ENCODE results near the gene SECISBP2. TPM values are rescaled to one million over a fixed set of nuclear protein-coding genes. Genes with fewer than 3 reads are reported as not detected.

The SECISBP2 gene
- total and polyA plus RNA-seq, 2 donors (not counting 1 experiment from before 2014, with no cell fraction given): 56.6 to 124 TPM

DNA sequence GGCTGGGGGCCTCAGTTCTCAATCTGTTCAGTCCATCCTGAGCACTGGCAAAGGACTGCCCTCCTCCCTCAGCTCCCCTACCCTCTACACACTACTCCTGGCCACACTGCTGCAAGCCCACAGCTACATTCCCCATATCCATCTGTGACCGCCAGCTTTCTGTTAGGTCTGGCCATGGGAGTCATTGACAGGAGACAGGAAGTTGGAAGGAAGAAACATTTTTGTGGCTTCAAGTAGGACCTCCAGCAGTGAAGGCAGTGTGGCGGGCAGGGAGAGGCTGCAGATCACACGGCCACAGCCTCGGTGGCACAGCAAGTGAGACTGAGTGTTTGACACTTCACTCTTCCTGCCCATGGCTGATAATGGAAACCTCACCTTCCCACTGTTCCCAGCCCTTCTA, 55.9 kb downstream of the SECISBP2 start:
- peaks cover 12% of the 10 kb centered on the region for H3K79me2 ChIP-seq (ENCODE audit: control insufficient read depth, insufficient read depth, low read length)
- H2AFZ ChIP-seq (ENCODE audit: insufficient read depth, low read depth, low read length, poor library complexity, severe bottlenecking): no peak overlapping the region
- peaks cover 11 to 22% of the 10 kb centered on the region in 2 donors for H3K4me1 ChIP-seq (ENCODE audit: control insufficient read depth in 2 of 2, insufficient read depth in 2 of 2, low read length in 2 of 2)
- Mint-ChIP-seq H3K27me3 (no peaks in the 10 kb centered on the region), H3K4me3 (no peak overlapping the region), H3K9me3 (ENCODE audit: insufficient read depth) (no peaks in the 10 kb centered on the region), H3K27ac (peak overlapping the region; percentile 90), H3K4me1 (peaks cover 31% of the 10 kb centered on the region)
- 100% methylated on average over 3 of the region's 4 CpGs for WGBS (ENCODE audit: insufficient coverage)
- CTCF ChIA-PET: interaction anchor here (1.0 to 4.5 kb wide), 3 partner anchors 27 to 229 kb away, joined by 3 to 83 read pairs (median 4); no protein-coding TSS in a partner anchor
- peaks cover 0 to 26% of the 10 kb centered on the region in 2 experiments for H3K36me3 ChIP-seq (replicated peaks in 1 of 2; ENCODE audit: control extremely low read depth in 1 of 2, control insufficient read depth in 1 of 2, extremely low read depth in 1 of 2, insufficient read depth in 2 of 2, low read length in 1 of 2)
- H3K4me2 ChIP-seq (replicated peaks; ENCODE audit: low read depth, low read length, poor library complexity, severe bottlenecking): no peak overlapping the region
- DNase-seq (no peak), ATAC-seq (ENCODE audit: low read depth) (no peak)
- H3K27ac ChIP-seq (ENCODE audit: low read length in 2 of 2): peak overlapping the region in 1 of 2 donors; percentile 65
- TF ChIP-seq EZH2 (IDR thresholded peaks at IDR 0.05; ENCODE audit: borderline replicate concordance, insufficient read depth, low read depth, low read length, poor library complexity, severe bottlenecking): no peak
- TF ChIP-seq, protein P1, sequence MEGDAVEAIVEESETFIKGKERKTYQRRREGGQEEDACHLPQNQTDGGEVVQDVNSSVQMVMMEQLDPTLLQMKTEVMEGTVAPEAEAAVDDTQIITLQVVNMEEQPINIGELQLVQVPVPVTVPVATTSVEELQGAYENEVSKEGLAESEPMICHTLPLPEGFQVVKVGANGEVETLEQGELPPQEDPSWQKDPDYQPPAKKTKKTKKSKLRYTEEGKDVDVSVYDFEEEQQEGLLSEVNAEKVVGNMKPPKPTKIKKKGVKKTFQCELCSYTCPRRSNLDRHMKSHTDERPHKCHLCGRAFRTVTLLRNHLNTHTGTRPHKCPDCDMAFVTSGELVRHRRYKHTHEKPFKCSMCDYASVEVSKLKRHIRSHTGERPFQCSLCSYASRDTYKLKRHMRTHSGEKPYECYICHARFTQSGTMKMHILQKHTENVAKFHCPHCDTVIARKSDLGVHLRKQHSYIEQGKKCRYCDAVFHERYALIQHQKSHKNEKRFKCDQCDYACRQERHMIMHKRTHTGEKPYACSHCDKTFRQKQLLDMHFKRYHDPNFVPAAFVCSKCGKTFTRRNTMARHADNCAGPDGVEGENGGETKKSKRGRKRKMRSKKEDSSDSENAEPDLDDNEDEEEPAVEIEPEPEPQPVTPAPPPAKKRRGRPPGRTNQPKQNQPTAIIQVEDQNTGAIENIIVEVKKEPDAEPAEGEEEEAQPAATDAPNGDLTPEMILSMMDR (IDR thresholded peaks at IDR 0.05): no peak
- no peaks in the 10 kb centered on the region for H3K9me3 ChIP-seq (ENCODE audit: control extremely low read depth in 1 of 3, control insufficient read depth in 2 of 3, insufficient read depth in 1 of 3, low read length in 2 of 3)
- no peaks in the 10 kb centered on the region for H4K20me1 ChIP-seq (ENCODE audit: control insufficient read depth, insufficient read depth, low read length, poor library complexity, severe bottlenecking)
- intact Hi-C loops (cut with micrococcal nuclease): no loop called here
- no peak overlapping the region for H3K9ac ChIP-seq (ENCODE audit: low read length)
- no peak overlapping the region for H3K4me3 ChIP-seq (ENCODE audit: control extremely low read depth in 1 of 5, extremely low read depth in 1 of 5, insufficient read depth in 1 of 5, low read depth in 2 of 5, low read length in 4 of 5)
- POLR2A ChIA-PET: no interaction called here
- no peaks in the 10 kb centered on the region for H3K27me3 ChIP-seq (replicated peaks in 1 of 4; ENCODE audit: control extremely low read depth in 1 of 4, control insufficient read depth in 3 of 4, insufficient read depth in 4 of 4, low read length in 3 of 4)

DNA sequence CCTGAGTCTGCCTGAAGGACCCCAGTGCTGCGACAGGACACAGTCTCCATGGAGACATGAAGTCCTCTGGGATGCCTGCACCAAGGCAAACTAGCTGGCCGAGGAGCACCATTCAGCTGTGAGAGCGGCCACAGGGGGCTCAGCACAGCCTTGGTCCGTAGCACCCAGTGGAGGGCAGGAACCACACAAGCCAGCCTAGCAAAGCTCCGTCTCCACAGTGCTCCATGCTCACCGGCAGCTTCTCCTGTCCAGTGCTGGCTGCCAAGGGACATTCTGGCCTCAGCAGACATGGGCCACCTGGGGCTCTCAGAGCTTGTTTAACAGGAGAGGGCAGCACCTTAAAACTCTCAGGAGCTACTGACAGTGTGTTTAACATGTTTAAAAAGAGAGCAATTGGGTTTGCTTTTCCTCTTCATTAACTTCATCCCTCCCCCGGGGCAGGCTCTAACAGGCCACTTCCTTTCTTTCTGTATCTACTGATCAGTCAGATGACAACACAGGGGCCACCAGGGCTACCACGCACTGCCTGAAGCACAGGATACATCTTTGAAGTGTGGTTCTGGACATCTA, 57.0 kb downstream of the SECISBP2 start:
- H3K4me1 ChIP-seq (ENCODE audit: control insufficient read depth in 2 of 2, insufficient read depth in 2 of 2, low read length in 2 of 2): peaks cover 11 to 22% of the 10 kb centered on the region in 2 donors
- peak overlapping the region; percentile 48 to 65 for H3K27ac ChIP-seq (ENCODE audit: low read length in 2 of 2)
- no peak overlapping the region for H3K4me3 ChIP-seq (ENCODE audit: control extremely low read depth in 1 of 5, extremely low read depth in 1 of 5, insufficient read depth in 1 of 5, low read depth in 2 of 5, low read length in 4 of 5)
- peak overlapping the region; percentile 90 for H3K27ac Mint-ChIP-seq
- H3K4me2 ChIP-seq (replicated peaks; ENCODE audit: low read depth, low read length, poor library complexity, severe bottlenecking): peak overlapping the region; percentile 51
- H3K9me3 Mint-ChIP-seq (ENCODE audit: insufficient read depth): no peaks in the 10 kb centered on the region
- H3K27me3 Mint-ChIP-seq: no peaks in the 10 kb centered on the region
- ChIA-PET CTCF (interaction anchor here (0.6 to 4.5 kb wide), 14 partner anchors 9 to 228 kb away, joined by 3 to 83 read pairs (median 3); no protein-coding TSS in a partner anchor), POLR2A (interaction anchor here (0.6 to 0.9 kb wide), 2 partner anchors 54 to 174 kb away, joined by 3 read pairs; no protein-coding TSS in a partner anchor)
- peak; percentile 57 for DNase-seq
- H3K4me1 Mint-ChIP-seq: peaks cover 31% of the 10 kb centered on the region
- 22% methylated on average over 8 of the region's 8 CpGs for WGBS (ENCODE audit: insufficient coverage)
- H3K4me3 Mint-ChIP-seq: peak overlapping the region; percentile 27
- H4K20me1 ChIP-seq (ENCODE audit: control insufficient read depth, insufficient read depth, low read length, poor library complexity, severe bottlenecking): no peaks in the 10 kb centered on the region
- ATAC-seq (ENCODE audit: low read depth): peak; percentile 80
- H3K79me2 ChIP-seq (ENCODE audit: control insufficient read depth, insufficient read depth, low read length): peaks cover 7% of the 10 kb centered on the region
- H3K9ac ChIP-seq (ENCODE audit: low read length): peak overlapping the region; percentile 3
- intact Hi-C loops (cut with micrococcal nuclease): loop anchor here (1.0 kb wide), 1 partner anchor 174 kb away; no protein-coding TSS in a partner anchor
- H2AFZ ChIP-seq (ENCODE audit: insufficient read depth, low read depth, low read length, poor library complexity, severe bottlenecking): no peak overlapping the region
- H3K36me3 ChIP-seq (replicated peaks in 1 of 2; ENCODE audit: control extremely low read depth in 1 of 2, control insufficient read depth in 1 of 2, extremely low read depth in 1 of 2, insufficient read depth in 2 of 2, low read length in 1 of 2): peaks cover 0 to 32% of the 10 kb centered on the region in 2 experiments
- no peaks in the 10 kb centered on the region for H3K27me3 ChIP-seq (replicated peaks in 1 of 4; ENCODE audit: control extremely low read depth in 1 of 4, control insufficient read depth in 3 of 4, insufficient read depth in 4 of 4, low read length in 3 of 4)
- TF ChIP-seq, protein P1 (IDR thresholded peaks at IDR 0.05): peak; percentile 10
- no peak for TF ChIP-seq EZH2 (IDR thresholded peaks at IDR 0.05; ENCODE audit: borderline replicate concordance, insufficient read depth, low read depth, low read length, poor library complexity, severe bottlenecking)
- H3K9me3 ChIP-seq (ENCODE audit: control extremely low read depth in 1 of 3, control insufficient read depth in 2 of 3, insufficient read depth in 1 of 3, low read length in 2 of 3): no peaks in the 10 kb centered on the region
